Measurements from ENCODE around the gene GAB4.
"Not testable (repeated sequence)": the region's sequence is repeated elsewhere in the genome, so short reads cannot be mapped to it uniquely, and the experiment has no call there.

GAB4 gene

GRCh38 chr22:17007852-17008731 lies at the start of gene GAB4:
Gene GAB4, minus strand, starts transcription at chr22:17008222. Its CDS starts 108 bp downstream, at chr22:17008114.
- no peak for DNase-seq (ENCODE audit: low read depth in 2 of 2)

- no peak for DNase-seq (ENCODE audit: low read depth in 2 of 2)
These were observed 48.8 kb upstream of the GAB4 start for GRCh38 chr22:17056807-17057206.

GRCh38 chr22:17056058-17056457 lies 48.0 kb upstream of the GAB4 start:
- no peak for DNase-seq (ENCODE audit: low read depth in 2 of 2)

- no peak for DNase-seq (ENCODE audit: low read depth in 2 of 2)
These were observed 39.6 kb upstream of the GAB4 start for GRCh38 chr22:17047656-17048055.

- no peak for DNase-seq (ENCODE audit: low read depth in 2 of 2)
These were observed 38.7 kb upstream of the GAB4 start for GRCh38 chr22:17046566-17047348.

- DNase-seq (ENCODE audit: low read depth in 2 of 2): no peak
These were observed 35.5 kb upstream of the GAB4 start for GRCh38 chr22:17043521-17043920.

GRCh38 chr22:17036842-17037711 lies 29.1 kb upstream of the GAB4 start:
- DNase-seq (ENCODE audit: low read depth in 2 of 2): not testable (repeated sequence)

GRCh38 chr22:17035976-17036841 lies 28.2 kb upstream of the GAB4 start:
- not testable (repeated sequence) for DNase-seq (ENCODE audit: low read depth in 2 of 2)

GRCh38 chr22:17035246-17035645 lies 27.2 kb upstream of the GAB4 start:
- DNase-seq (ENCODE audit: low read depth in 2 of 2): no peak

- DNase-seq (ENCODE audit: low read depth in 2 of 2): not testable (repeated sequence)
These were observed 26.5 kb upstream of the GAB4 start for GRCh38 chr22:17034532-17034931.

- DNase-seq (ENCODE audit: low read depth in 2 of 2): not testable (repeated sequence)
These were observed 24.3 kb upstream of the GAB4 start for GRCh38 chr22:17032277-17032676.

GRCh38 chr22:17024380-17024779 lies 16.4 kb upstream of the GAB4 start:
- DNase-seq (ENCODE audit: low read depth in 2 of 2): not testable (repeated sequence)

GRCh38 chr22:17015552-17015951 lies 7.5 kb upstream of the GAB4 start:
- not testable (repeated sequence) for DNase-seq (ENCODE audit: low read depth in 2 of 2)

- not testable (repeated sequence) for DNase-seq (ENCODE audit: low read depth in 2 of 2)
These were observed 6.0 kb upstream of the GAB4 start for GRCh38 chr22:17014101-17014440.

- no peak for DNase-seq (ENCODE audit: low read depth in 2 of 2)
These were observed 5.5 kb upstream of the GAB4 start for GRCh38 chr22:17013396-17014100.

- no peak for DNase-seq (ENCODE audit: low read depth in 2 of 2)
These were observed 4.2 kb upstream of the GAB4 start for GRCh38 chr22:17012267-17012666.

GRCh38 chr22:17009640-17010291 lies 1.7 kb upstream of the GAB4 start:
- no peak for DNase-seq (ENCODE audit: low read depth in 2 of 2)

- no peak for DNase-seq (ENCODE audit: low read depth in 2 of 2)
These were observed 765 bp downstream of the GAB4 start for GRCh38 chr22:17007257-17007656.

GRCh38 chr22:16989915-16990314 lies 18.1 kb downstream of the GAB4 start:
- DNase-seq (ENCODE audit: low read depth in 2 of 2): no peak

- DNase-seq (ENCODE audit: low read depth in 2 of 2): no peak
These were observed 19.8 kb downstream of the GAB4 start for GRCh38 chr22:16988257-16988656.

All from activated CD4-positive, alpha-beta T cell treated with anti-CD3 and anti-CD28 coated beads for 24 hours (primary cell).